BLaER1 treated with 17β-estradiol and CSF1 and Interleukin-3, amounts not matched to agents 10 nM and 100 nM (cell line): Measurements from ENCODE around the gene SRGAP3.

Experiments used
- H3K27ac ChIP-seq, 11 experiments: shearing (Covaris generic); formaldehyde crosslinking; 2 replicates each; pipeline ENCODE4 v1.8.1; 2022
- H3K27me3 ChIP-seq, 11 experiments: shearing (Covaris generic); formaldehyde crosslinking; 2 replicates each; pipeline ENCODE4 v1.8.1; 2022
- H3K36me3 ChIP-seq, 11 experiments: shearing (Covaris generic); formaldehyde crosslinking; 2 replicates each; pipeline ENCODE4 v1.8.1; 2022
- H3K4me1 ChIP-seq, 10 experiments: shearing (Covaris generic); formaldehyde crosslinking; 2 replicates each; pipeline ENCODE4 v1.8.1; 2022
- H3K4me2 ChIP-seq, 11 experiments: shearing (Covaris generic); formaldehyde crosslinking; 2 replicates each; pipeline ENCODE4 v1.8.1; 2022
- H3K4me3 ChIP-seq, 10 experiments: shearing (Covaris generic); formaldehyde crosslinking; 2 replicates each; pipeline ENCODE4 v1.8.1; 2022
- H3K9ac ChIP-seq, 11 experiments: shearing (Covaris generic); formaldehyde crosslinking; 2 replicates each; pipeline ENCODE4 v1.8.1; 2022
- H3K9me3 ChIP-seq, 11 experiments: shearing (Covaris generic); formaldehyde crosslinking; replicated peaks in 1 of 11; 2 replicates each; pipeline ENCODE4 v1.8.1; 2022
- H4K20me1 ChIP-seq, 11 experiments: shearing (Covaris generic); formaldehyde crosslinking; 2 replicates each; pipeline ENCODE4 v1.8.1; 2022
- Cebpa-rat ChIP-seq, 11 experiments: shearing (Covaris generic); IDR thresholded peaks; 2 replicates each; pipeline ENCODE4 v1.8.1; 2022

SRGAP3 gene

DNA sequence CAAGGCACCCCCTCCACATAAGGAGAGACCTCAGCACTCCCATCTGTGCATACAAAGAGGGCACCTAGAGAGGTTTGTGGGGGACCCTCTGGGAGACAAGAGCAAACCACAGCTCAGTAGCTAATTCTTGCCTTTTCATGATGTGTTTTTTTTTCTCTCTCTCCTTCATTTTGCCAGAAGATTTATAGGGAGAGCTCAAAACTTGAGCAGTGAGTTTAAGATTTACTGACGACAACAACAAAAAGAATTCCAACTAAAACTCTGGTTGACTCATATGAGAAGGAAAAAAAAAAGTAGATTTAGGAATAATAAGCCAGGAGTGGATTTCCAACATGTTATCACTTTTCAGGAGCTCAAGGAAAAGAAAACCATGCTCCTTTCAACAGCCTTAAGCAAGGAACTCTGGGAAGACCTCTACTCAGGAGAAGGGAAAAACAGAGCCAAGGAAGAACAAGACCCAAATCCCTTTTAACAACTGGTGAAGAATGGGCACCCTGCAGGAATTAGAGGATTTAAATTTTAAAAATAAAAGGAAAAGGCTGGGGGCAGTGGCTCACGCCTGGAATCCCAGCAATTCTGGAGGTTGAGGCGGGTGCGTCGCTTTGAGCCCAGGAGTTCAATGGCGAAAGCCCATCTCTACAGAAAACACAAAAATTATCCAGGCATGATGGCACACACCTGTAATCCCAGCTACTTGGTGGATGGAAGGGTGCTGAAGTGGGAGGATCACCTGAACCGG, 228.0 kb downstream of the SRGAP3 start:
- H3K9ac ChIP-seq = no peak overlapping the region
- no peaks in the 10 kb centered on the region for H3K9me3 ChIP-seq
- H4K20me1 ChIP-seq = no peaks in the 10 kb centered on the region
- peaks cover 0 to 36% (median 0%) of the 10 kb centered on the region in 11 experiments; a peak in 5 of 22 replicates for H3K36me3 ChIP-seq
- no peak overlapping the region for H3K27ac ChIP-seq
- H3K4me1 ChIP-seq = peaks cover 0 to 8% (median 0%) of the 10 kb centered on the region in 10 experiments; a peak in 1 of 20 replicates
- no peak overlapping the region for H3K4me3 ChIP-seq
- H3K27me3 ChIP-seq = no peaks in the 10 kb centered on the region
- no peak overlapping the region for H3K4me2 ChIP-seq
- TF ChIP-seq Cebpa-rat (IDR thresholded peaks at IDR 0.05) = no peak

DNA sequence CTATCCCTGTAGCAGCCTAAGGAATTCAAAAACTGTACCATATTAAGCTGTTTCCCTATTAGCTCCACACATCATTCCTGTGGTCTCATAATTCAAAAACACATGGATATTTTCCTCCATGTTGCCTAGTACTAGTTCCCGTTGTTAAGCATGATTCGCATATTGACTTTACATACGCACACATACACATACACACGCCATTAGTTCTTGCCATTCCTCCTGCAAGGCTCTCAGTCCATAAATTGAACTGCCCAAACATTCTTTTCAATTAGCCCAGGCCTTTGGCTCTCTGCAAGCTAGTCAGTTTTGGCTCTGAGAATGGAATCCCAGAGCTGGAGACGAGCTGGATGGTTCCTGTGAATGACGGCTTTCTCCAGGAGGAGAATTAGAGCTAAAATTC, 229.0 kb downstream of the SRGAP3 start:
- H3K4me2 ChIP-seq = no peak overlapping the region
- TF ChIP-seq Cebpa-rat (IDR thresholded peaks at IDR 0.05) = no peak
- H3K27ac ChIP-seq = no peak overlapping the region
- H3K27me3 ChIP-seq = no peaks in the 10 kb centered on the region
- peaks cover 0 to 8% (median 0%) of the 10 kb centered on the region in 10 experiments; a peak in 1 of 20 replicates for H3K4me1 ChIP-seq
- no peaks in the 10 kb centered on the region for H3K9me3 ChIP-seq
- no peak overlapping the region for H3K4me3 ChIP-seq
- no peak overlapping the region for H3K9ac ChIP-seq
- H3K36me3 ChIP-seq = peaks cover 0 to 38% (median 0%) of the 10 kb centered on the region in 11 experiments; a peak in 5 of 22 replicates
- no peaks in the 10 kb centered on the region for H4K20me1 ChIP-seq

DNA sequence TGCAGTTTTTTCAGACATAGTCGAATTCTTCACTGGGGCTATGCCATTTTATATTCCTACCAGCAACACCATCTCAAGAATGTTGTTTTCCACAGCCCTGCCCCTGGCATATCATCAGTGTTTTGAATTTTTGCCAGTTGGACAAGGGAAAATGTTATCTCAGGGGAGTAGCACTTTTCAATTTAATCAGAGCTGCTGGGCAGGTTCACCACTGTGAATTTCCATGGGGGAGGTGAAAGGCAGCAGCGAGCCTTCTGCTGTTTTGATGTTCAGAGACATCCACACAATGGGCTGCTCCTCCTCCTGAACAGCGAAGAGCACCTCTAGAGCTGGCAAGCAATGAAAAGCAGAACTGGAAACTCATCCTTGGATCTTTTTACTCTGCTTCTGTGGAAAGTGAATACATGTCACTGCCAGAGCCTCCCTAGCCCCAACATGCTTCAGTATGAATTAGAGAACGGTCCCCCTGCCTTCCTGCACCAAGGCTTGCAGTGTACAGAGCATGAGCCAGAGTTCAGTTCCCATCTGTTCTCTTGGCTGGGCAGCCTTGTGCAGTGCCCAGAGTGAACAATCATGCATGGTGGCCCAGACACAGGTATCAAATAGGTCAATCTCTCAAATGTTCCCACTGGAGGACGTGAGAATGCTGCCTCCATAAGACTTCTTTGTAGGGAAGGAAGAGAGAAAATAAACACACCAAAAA, 230.0 kb downstream of the SRGAP3 start:
- no peak overlapping the region for H3K4me2 ChIP-seq
- no peaks in the 10 kb centered on the region for H4K20me1 ChIP-seq
- H3K9ac ChIP-seq = no peak overlapping the region
- no peaks in the 10 kb centered on the region for H3K27me3 ChIP-seq
- H3K27ac ChIP-seq = no peak overlapping the region
- no peak for TF ChIP-seq Cebpa-rat (IDR thresholded peaks at IDR 0.05)
- peaks cover 0 to 37% (median 0%) of the 10 kb centered on the region in 11 experiments; a peak in 4 of 22 replicates for H3K36me3 ChIP-seq
- peaks cover 0 to 8% (median 0%) of the 10 kb centered on the region in 10 experiments; a peak in 1 of 20 replicates for H3K4me1 ChIP-seq
- no peak overlapping the region for H3K4me3 ChIP-seq
- no peaks in the 10 kb centered on the region for H3K9me3 ChIP-seq

DNA sequence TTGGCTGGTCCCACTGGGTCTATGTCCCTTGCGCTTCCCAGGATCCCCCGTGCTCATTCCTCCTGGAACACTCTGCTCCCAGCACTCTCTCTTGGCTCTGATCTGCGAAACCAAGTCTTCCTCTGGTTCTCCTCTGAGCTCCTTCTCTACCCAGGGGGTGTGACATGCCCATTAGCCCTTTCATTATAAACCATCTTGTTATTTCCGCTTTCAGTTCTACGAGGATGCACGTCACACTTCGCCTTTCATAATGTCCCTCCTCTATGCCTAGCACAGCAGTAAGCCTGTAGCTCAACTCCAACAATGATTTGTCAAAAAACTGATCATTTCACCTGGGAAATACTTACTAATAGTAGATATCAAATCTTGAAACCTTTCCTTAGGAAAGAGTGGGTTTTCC, 234.2 kb downstream of the SRGAP3 start:
- peaks cover 0 to 47% (median 11%) of the 10 kb centered on the region in 11 experiments; a peak in 10 of 22 replicates for H3K36me3 ChIP-seq
- no peak overlapping the region for H3K9ac ChIP-seq
- H3K4me2 ChIP-seq = no peak overlapping the region
- peaks cover 0 to 9% (median 0%) of the 10 kb centered on the region in 10 experiments; a peak in 5 of 20 replicates for H3K4me1 ChIP-seq
- no peak overlapping the region for H3K27ac ChIP-seq
- no peaks in the 10 kb centered on the region for H3K27me3 ChIP-seq
- H4K20me1 ChIP-seq = no peaks in the 10 kb centered on the region
- no peak for TF ChIP-seq Cebpa-rat (IDR thresholded peaks at IDR 0.05)
- H3K4me3 ChIP-seq = no peak overlapping the region
- peaks cover 0 to 11% (median 0%) of the 10 kb centered on the region in 11 experiments; a peak in 3 of 22 replicates for H3K9me3 ChIP-seq

DNA sequence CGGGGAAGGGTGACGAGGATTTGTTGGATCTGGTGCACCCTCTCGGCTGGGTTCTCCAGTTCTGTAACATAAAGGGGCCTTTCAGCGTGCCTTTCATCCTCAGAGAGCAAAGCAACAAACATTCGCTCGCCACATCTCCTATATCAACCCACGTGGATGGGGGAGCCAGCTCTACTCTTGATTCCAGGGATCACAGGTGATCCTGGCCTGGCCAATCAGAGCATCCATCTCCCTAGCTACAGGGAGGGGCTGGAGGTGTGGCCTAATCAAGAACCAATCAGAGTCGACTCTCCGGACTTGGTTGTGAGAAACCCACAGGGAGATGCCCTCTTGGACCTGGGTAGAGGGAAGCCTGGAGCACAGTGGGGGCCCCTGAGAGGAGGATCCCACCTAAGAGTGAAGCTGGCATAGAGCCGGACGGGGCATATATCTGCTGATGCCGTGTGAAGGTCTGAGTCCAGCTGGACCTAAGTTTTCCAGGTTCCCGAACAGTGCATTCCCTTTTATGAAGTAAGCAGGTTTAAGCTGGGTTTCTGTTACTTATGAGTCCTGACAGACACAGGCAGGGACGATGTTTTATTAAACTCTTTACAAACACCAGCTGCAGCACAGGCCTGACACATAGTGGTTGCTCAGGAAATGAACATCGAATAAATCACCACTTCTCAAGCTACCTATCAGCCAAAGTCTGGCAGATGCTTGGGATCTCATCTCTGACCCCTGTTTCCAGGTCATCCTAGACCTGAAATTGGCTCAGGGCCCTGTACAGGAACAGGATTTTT, 235.5 kb downstream of the SRGAP3 start:
- no peak overlapping the region for H3K9ac ChIP-seq
- H3K9me3 ChIP-seq = peaks cover 0 to 11% (median 0%) of the 10 kb centered on the region in 11 experiments; a peak in 3 of 22 replicates
- H3K36me3 ChIP-seq = peaks cover 0 to 53% (median 12%) of the 10 kb centered on the region in 11 experiments; a peak in 10 of 22 replicates
- no peak overlapping the region for H3K27ac ChIP-seq
- no peaks in the 10 kb centered on the region for H4K20me1 ChIP-seq
- H3K4me2 ChIP-seq = no peak overlapping the region
- no peaks in the 10 kb centered on the region for H3K27me3 ChIP-seq
- no peak for TF ChIP-seq Cebpa-rat (IDR thresholded peaks at IDR 0.05)
- peaks cover 0 to 9% (median 0%) of the 10 kb centered on the region in 10 experiments; a peak in 5 of 20 replicates for H3K4me1 ChIP-seq
- H3K4me3 ChIP-seq = no peak overlapping the region

DNA sequence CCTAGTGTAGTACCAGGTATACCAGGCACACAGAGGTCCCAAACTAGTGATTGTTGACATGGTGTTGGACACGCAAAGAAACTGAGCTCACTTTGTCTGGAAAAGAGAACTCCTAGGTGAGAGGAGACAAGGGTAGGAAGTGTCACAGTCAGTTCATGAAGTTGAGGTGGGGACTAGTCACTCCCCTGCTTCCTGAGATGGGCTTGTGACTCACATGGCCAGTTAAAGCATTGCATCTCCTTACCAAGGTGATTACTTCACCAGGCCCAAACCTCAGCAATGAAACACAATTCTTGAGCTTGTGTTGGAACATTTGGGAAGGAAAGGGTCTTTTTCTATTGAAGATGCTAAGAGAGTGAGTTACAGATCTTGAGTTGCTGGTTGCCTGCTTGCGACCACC, 236.9 kb downstream of the SRGAP3 start:
- Histone ChIP-seq H3K27ac (no peak overlapping the region), H4K20me1 (no peaks in the 10 kb centered on the region), H3K4me1 (peaks cover 0 to 9% (median 0%) of the 10 kb centered on the region in 10 experiments; a peak in 4 of 20 replicates), H3K27me3 (no peaks in the 10 kb centered on the region), H3K4me2 (peak overlapping the region in 2 of 11 experiments; percentile 8 to 18; a peak in 1 of 22 replicates), H3K9ac (no peak overlapping the region), H3K9me3 (peaks cover 0 to 11% (median 0%) of the 10 kb centered on the region in 11 experiments; a peak in 3 of 22 replicates), H3K4me3 (no peak overlapping the region), H3K36me3 (peaks cover 0 to 59% (median 12%) of the 10 kb centered on the region in 11 experiments; a peak in 10 of 22 replicates)
- no peak for TF ChIP-seq Cebpa-rat (IDR thresholded peaks at IDR 0.05)

DNA sequence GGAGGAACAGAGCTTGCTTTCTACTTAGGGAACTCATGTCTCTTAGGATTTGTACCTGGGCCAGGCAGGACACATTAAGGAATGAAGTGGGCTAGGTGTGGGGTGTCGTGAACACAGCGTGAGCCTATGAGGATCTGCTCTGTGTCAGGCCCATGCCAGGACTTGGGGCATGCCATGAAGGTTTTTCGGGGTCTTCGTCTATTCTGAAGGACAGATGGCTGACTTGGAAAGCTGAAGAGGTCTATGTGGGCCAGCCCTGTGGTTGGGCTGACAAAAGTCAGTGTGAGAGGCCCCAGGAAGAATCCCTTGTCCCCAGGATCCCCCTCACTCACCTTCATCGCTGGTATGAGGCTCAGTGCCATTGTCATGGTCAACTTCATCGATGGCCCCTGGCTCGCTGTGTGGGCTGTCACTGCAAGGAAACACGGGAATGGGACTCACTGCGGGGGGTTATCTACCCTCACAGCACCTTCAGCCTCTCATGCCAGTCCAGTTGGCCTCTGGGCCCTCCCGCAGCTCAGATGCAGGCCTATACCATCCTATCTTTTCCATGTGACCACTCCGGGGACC, 239.4 kb downstream of the SRGAP3 start:
- peaks cover 0 to 58% (median 12%) of the 10 kb centered on the region in 11 experiments; a peak in 10 of 22 replicates for H3K36me3 ChIP-seq
- H3K27me3 ChIP-seq = no peaks in the 10 kb centered on the region
- H3K27ac ChIP-seq = no peak overlapping the region
- H3K4me2 ChIP-seq = no peak overlapping the region
- TF ChIP-seq Cebpa-rat (IDR thresholded peaks at IDR 0.05) = no peak
- no peak overlapping the region for H3K9ac ChIP-seq
- H4K20me1 ChIP-seq = no peaks in the 10 kb centered on the region
- H3K4me3 ChIP-seq = no peak overlapping the region
- H3K4me1 ChIP-seq = peaks cover 0 to 9% (median 0%) of the 10 kb centered on the region in 10 experiments; a peak in 4 of 20 replicates
- H3K9me3 ChIP-seq = peaks cover 0 to 11% (median 0%) of the 10 kb centered on the region in 11 experiments; a peak in 3 of 22 replicates

DNA sequence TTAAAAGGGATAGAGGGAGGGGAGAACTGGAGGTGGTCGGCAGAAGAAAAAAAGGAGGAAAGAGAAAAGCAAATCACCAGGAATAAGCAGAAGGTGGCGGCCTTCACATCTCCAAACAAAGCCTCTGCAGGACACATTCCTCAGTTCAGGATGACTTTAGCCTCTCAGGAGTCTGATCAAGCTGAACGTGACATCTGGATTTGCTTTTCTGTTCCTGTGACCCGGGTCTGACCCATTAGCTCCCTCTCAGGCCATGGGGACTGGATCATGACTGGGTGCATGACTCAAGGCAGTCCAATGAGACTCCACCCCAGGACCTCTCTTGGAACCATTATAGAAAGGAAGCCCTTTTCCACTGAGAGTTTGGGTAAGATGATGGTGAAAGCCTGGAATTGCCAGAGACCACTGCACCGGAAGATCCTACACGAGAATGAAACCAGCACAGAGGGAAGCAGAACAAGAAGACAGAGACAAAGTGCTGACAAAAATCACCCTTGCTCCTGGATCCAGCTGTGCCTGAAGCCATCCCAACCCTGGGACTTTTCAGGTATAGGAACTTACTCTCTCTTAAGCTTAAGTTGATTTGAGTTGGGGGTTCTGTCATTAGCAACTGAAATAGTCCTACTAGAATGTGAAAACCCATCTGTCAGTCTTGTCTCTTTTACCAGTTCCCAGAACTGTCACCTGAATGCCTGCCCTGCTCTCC, 240.7 kb downstream of the SRGAP3 start:
- Histone ChIP-seq H3K4me3 (no peak overlapping the region), H3K36me3 (peaks cover 0 to 46% (median 6%) of the 10 kb centered on the region in 11 experiments; a peak in 10 of 22 replicates), H3K9ac (no peak overlapping the region), H3K9me3 (peaks cover 0 to 7% (median 0%) of the 10 kb centered on the region in 11 experiments; a peak in 3 of 22 replicates), H3K4me1 (peaks cover 0 to 9% (median 0%) of the 10 kb centered on the region in 10 experiments; a peak in 4 of 20 replicates), H3K4me2 (no peak overlapping the region), H3K27me3 (no peaks in the 10 kb centered on the region), H3K27ac (no peak overlapping the region), H4K20me1 (no peaks in the 10 kb centered on the region)
- no peak for TF ChIP-seq Cebpa-rat (IDR thresholded peaks at IDR 0.05)
